ENCODE data around the gene ASB6.
A peak's percentile ranks its signal among the peaks of the same experiment; 100 is the strongest.

ASB6 gene

DNA sequence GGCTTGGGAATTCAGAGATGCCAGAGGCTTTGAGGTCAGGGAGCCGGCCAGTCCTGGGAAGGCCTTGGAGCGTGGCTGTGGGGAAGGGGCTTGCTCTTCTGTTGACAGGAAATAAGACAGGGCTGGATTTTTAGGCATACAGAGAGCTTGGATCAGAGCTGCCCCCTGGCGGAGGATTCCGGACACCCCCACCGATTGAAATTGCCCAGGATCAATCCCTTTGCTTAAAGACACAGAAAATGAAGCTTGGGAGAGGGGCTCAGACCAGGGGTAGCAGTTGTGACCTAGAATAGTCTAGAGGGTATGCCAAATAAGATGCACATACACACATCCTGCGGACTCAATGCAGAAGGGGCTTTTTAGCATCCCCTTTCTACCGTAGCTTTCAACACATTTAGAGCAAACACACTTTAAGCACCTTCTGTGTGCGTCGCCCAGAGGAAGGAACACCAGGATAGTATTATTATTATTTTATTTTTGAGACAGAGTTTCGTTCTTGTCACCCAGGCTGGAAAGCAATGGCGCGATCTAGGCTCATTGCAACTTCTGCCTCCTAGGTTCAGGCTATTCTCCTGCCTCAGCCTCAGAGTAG lies 17.7 kb downstream of the ASB6 start:
- DNase-seq (ENCODE audit: low read depth): peak; percentile 57
- TF ChIP-seq, protein P1, sequence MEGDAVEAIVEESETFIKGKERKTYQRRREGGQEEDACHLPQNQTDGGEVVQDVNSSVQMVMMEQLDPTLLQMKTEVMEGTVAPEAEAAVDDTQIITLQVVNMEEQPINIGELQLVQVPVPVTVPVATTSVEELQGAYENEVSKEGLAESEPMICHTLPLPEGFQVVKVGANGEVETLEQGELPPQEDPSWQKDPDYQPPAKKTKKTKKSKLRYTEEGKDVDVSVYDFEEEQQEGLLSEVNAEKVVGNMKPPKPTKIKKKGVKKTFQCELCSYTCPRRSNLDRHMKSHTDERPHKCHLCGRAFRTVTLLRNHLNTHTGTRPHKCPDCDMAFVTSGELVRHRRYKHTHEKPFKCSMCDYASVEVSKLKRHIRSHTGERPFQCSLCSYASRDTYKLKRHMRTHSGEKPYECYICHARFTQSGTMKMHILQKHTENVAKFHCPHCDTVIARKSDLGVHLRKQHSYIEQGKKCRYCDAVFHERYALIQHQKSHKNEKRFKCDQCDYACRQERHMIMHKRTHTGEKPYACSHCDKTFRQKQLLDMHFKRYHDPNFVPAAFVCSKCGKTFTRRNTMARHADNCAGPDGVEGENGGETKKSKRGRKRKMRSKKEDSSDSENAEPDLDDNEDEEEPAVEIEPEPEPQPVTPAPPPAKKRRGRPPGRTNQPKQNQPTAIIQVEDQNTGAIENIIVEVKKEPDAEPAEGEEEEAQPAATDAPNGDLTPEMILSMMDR (IDR thresholded peaks at IDR 0.05; ENCODE audit: low read length, missing control alignments): peak; percentile 76
- H3K4me3 ChIP-seq (replicated peaks; ENCODE audit: low read depth, low read length): no peak overlapping the region

DNA sequence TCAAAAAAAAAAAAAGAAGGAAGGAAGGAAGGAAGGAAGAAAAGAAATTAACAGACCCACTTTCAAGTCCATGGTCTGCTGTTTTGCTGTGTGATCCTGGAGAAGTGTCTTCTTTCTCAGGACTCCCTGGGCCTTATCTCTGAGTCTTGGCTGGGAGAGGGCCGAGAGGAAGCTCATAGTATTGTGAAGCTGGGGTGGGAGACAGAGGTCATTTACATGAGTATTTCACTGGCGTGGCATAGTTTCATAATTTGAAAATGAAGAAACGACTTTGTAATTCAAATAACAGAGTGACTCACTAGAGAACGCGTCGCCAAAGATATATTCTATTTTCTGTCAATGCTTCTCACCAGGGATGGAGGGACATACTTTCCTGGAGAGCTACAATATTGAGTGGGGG lies 18.6 kb downstream of the ASB6 start:
- no peak overlapping the region for H3K4me3 ChIP-seq (replicated peaks; ENCODE audit: low read depth, low read length)
- DNase-seq (ENCODE audit: low read depth): peak; percentile 91
- TF ChIP-seq, protein P1 (IDR thresholded peaks at IDR 0.05; ENCODE audit: low read length, missing control alignments): no peak

DNA sequence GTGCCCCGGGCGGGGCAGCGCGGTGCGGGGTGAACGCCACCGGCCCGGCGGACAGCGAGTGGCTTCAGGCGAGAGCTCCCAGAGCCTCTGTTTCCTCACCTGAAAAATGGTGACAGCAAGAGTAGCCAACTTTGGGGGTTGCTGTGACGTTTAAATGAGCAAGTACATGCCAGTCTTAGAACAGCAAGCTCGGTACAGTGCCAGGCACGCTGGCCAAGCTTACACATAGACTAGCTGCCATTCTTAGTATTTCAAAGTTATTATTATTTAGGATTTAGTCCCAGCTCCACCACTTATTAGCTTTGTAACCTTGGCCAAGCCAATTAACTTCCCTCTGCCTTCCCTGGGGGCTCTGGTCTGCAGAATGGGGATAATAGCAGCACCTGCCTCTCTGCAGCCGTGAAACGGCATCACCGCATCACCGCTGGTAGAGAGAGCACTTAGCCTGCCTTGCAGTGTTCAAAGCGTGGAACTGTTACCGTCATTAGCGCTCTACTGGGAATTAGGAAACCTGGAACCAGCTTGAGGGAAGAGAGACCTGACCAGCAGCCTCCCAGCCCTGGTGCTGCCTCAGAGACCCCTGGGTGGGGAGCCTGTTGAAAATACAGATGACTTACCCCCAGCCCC lies 21.2 kb downstream of the ASB6 start, which contains the start of gene C9orf50:
Gene C9orf50 (minus strand): TSS at position 433 of the 627 bp plus-strand sequence. CDS start 527 bp downstream, outside the sequence.
- TF ChIP-seq, protein P1 (IDR thresholded peaks at IDR 0.05; ENCODE audit: low read length, missing control alignments): no peak
- peak within 1 kb of the TSS; percentile 39 for H3K4me3 ChIP-seq (replicated peaks; ENCODE audit: low read depth, low read length)
- no peak for DNase-seq (ENCODE audit: low read depth)

DNA sequence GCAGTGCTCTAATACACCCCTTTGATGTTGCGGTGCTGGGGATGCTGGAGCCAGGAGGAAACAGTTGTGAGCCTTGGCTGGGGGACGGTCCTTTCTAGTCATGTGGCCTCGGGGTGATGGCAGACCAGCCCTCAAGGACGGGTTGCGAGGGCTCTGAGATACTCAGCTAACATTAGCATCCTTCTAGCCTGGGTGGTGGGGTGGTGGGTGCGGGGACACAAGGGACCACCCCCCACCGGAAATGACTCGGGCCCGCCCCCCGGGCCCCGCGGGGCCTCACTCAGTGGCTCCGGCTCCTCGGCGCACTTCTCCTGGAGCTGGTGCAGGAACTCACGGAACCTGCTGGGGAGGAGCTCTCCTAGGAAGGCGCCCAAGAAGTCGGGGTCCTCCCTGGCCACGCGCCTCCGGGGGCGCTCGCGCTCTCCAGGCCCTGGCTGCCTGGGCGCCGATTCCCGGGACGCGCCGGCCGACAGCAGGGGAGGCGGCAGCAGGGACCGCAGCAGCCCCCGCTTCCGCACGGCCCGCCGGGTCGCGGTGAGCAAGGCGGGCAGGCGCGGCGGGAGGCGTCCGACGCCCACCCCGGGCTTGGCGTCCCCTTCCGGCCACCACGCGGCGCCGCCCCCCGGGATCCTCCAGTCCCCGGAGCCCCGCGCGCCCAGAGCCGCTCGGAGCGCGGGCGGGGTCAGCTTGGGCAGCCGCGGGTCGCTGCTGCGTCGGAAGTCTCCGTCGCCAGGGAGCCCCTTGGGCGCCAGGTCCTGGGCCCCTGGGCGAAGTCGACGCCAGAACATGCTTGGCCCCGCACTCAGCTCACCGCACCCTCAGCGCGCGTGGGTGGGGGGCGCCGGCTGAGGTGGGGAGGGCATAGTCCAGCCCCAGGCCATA lies 21.9 kb downstream of the ASB6 start:
- no peak for DNase-seq (ENCODE audit: low read depth)
- TF ChIP-seq, protein P1 (IDR thresholded peaks at IDR 0.05; ENCODE audit: low read length, missing control alignments): peak; percentile 9

DNA sequence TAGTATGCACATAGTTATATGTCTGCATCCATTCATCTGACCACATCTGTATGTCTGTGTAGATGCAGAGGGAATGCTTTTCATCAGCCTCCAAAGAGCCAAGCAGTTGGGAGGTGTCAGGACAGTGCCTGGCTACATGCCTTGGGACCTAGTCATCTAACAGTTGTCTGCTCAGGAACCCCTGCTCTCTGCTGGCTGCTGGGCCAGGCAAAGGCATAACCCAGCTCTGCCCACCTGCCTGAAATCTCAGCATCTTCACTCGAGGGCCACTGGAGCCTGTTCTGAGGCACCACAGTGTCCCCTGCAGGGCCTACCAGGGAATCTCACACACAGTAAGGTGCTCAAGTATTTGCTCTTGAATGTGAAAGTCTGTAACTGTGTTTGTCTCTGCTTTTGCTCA lies 24.8 kb downstream of the ASB6 start:
- DNase-seq (ENCODE audit: low read depth): peak; percentile 55
- TF ChIP-seq, protein P1 (IDR thresholded peaks at IDR 0.05; ENCODE audit: low read length, missing control alignments): peak; percentile 59
- no peak overlapping the region for H3K4me3 ChIP-seq (replicated peaks; ENCODE audit: low read depth, low read length)

More for the DNA sequence above, 21.9 kb downstream of the ASB6 start:
- H3K4me3 ChIP-seq (replicated peaks; ENCODE audit: low read depth, low read length): peak overlapping the region; percentile 39

DNA sequence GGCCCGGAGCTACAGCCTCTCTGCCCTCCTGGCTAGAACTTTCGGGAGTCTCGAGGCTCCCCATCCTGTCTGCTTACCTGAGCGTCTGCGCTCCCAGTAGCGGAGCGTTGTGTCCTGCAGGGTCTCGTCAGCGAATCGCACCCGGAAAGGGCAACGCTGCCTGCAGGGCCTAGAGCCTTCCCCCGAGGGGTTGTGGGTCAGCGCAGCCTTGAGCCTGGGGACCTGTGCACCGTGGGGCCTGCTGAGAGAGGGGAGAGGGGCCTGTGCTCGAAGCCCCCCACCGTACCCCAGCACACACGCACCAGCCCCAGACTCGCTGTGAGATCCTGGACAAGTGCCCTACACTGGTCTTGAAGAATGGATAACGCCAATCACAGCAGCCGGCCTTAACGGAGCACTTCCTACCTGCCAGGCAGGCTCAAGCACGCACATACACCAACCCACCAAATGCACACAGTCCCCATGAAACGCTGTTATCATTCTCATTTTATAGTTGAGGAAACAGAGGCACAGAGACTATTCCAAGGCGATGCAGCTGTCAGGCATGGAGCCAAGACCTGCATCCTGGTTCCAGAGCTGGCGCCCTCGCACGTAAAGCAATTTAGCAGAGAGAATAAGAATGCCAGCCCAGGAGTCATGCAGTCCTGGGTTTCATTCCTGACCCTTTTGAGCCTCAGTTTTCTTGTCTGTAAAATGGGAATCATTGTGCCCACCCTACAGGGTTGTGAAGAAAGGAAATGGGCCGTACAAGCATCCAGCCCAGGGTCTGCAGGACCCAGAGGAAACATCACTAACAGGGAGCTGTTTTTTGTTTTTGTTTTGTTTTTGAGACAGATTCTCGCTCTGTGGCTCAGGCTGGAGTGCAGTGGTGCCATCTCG lies 26.3 kb downstream of the ASB6 start:
- no peak overlapping the region for H3K4me3 ChIP-seq (replicated peaks; ENCODE audit: low read depth, low read length)
- no peak for DNase-seq (ENCODE audit: low read depth)
- TF ChIP-seq, protein P1 (IDR thresholded peaks at IDR 0.05; ENCODE audit: low read length, missing control alignments): no peak
